ENCODE data around the gene PDE3A. TPM values are rescaled to one million over a fixed set of nuclear protein-coding genes. Genes with fewer than 3 reads are reported as not detected.

Gene PDE3A
- total RNA-seq, 2 experiments from 2014 or later: not detected

DNA sequence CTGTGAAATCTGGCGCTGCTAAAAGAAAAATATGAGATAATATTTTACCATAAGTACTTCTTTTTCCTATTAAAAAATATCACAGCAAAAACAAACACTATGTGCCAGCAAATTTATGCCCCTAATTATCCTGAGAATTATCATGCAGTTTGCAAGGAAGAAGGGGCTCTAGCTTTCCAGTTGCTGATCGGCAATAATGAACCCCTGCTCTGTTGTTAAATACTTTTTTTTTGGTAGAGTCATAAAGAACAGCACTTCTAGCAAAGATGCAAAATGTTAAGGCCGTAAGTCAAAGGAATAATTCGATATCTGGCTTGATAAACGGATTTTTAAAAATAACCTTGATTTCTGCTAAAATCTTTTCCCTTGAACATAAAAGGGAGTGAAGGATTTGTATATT, 108.9 kb downstream of the PDE3A start:
- Mint-ChIP-seq H3K27me3 (no peaks in the 10 kb centered on the region), H3K4me3 (no peak overlapping the region), H3K27ac (no peak overlapping the region), H3K36me3 (ENCODE audit: low read depth) (no peaks in the 10 kb centered on the region), H3K9me3 (no peaks in the 10 kb centered on the region), H3K4me1 (ENCODE audit: low read depth) (no peaks in the 10 kb centered on the region)
- intact Hi-C loops (cut with micrococcal nuclease): loop anchor here (5.0 kb wide), 1 partner anchor 50 kb away; no protein-coding TSS in a partner anchor
- no peak for DNase-seq
- ATAC-seq: no peak
- POLR2A ChIA-PET: no interaction called here
- TF ChIP-seq, protein P1, sequence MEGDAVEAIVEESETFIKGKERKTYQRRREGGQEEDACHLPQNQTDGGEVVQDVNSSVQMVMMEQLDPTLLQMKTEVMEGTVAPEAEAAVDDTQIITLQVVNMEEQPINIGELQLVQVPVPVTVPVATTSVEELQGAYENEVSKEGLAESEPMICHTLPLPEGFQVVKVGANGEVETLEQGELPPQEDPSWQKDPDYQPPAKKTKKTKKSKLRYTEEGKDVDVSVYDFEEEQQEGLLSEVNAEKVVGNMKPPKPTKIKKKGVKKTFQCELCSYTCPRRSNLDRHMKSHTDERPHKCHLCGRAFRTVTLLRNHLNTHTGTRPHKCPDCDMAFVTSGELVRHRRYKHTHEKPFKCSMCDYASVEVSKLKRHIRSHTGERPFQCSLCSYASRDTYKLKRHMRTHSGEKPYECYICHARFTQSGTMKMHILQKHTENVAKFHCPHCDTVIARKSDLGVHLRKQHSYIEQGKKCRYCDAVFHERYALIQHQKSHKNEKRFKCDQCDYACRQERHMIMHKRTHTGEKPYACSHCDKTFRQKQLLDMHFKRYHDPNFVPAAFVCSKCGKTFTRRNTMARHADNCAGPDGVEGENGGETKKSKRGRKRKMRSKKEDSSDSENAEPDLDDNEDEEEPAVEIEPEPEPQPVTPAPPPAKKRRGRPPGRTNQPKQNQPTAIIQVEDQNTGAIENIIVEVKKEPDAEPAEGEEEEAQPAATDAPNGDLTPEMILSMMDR (IDR thresholded peaks at IDR 0.05): no peak
- CTCF ChIA-PET: no interaction called here

DNA sequence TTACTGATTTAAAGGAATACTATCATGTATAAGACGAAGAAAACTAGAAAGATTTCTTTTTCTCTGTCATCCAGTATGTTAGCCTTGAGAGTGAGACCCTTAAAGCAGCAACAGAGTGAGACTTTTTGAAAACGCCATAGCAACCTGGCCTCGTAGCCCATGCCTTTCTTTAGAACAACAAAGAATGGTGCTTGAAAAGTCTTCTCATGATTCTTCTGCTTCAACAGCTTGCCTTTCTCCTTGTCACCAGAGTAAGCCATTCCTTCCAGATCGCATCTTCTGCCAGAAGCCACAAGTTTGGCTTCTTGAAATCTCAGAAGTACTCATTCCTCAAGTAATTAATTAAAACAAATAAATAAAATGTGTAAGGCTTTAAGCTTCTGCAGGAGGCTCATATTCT, 109.3 kb downstream of the PDE3A start:
- ATAC-seq (no peak), DNase-seq (no peak)
- intact Hi-C loops (cut with micrococcal nuclease): loop anchor here (5.0 kb wide), 1 partner anchor 50 kb away; no protein-coding TSS in a partner anchor
- POLR2A ChIA-PET: no interaction called here
- Mint-ChIP-seq H3K36me3 (ENCODE audit: low read depth) (no peaks in the 10 kb centered on the region), H3K9me3 (no peaks in the 10 kb centered on the region), H3K4me3 (no peak overlapping the region), H3K27ac (no peak overlapping the region), H3K4me1 (ENCODE audit: low read depth) (no peaks in the 10 kb centered on the region), H3K27me3 (no peaks in the 10 kb centered on the region)
- TF ChIP-seq, protein P1 (IDR thresholded peaks at IDR 0.05): no peak
- CTCF ChIA-PET: interaction anchor here (0.8 kb wide), 1 partner anchor 14 kb away, joined by 4 read pairs; no protein-coding TSS in a partner anchor

DNA sequence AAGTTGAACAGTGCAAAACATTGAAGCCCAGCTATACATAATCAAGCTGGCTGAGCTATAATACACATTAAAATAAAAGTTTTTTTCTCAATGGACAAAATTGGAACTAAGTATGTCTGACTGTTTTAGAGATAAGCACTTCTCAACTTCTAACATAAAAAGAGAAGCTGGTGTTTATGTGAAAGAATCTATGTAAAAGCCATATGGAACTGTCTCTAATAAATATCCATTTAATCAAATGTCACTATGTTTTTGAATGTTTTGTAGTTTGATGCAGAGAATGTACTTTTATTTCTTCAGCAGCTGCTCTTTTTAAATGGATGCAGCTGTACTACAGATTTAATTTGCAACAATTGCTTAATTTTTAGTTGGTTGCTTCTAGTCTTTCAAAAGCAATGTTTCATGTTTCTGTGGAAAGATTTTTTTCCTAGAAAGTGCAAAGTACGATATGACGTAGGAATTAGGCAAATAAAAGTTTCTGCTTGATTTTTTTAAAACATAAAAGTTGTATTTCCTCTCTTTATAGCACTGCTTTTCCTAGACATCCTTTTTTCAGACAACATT, 114.2 kb downstream of the PDE3A start:
- Mint-ChIP-seq H3K27me3 (peaks cover 1% of the 10 kb centered on the region), H3K36me3 (ENCODE audit: low read depth) (no peaks in the 10 kb centered on the region), H3K9me3 (no peaks in the 10 kb centered on the region), H3K27ac (no peak overlapping the region), H3K4me1 (ENCODE audit: low read depth) (no peaks in the 10 kb centered on the region), H3K4me3 (no peak overlapping the region)
- DNase-seq (no peak), ATAC-seq (no peak)
- ChIA-PET CTCF (no interaction called here), POLR2A (interaction anchor here (0.6 to 0.7 kb wide), 2 partner anchors 65 to 537 kb away, joined by 3 read pairs; no protein-coding TSS in a partner anchor)
- intact Hi-C loops (cut with micrococcal nuclease): no loop called here
- TF ChIP-seq, protein P1 (IDR thresholded peaks at IDR 0.05): no peak

DNA sequence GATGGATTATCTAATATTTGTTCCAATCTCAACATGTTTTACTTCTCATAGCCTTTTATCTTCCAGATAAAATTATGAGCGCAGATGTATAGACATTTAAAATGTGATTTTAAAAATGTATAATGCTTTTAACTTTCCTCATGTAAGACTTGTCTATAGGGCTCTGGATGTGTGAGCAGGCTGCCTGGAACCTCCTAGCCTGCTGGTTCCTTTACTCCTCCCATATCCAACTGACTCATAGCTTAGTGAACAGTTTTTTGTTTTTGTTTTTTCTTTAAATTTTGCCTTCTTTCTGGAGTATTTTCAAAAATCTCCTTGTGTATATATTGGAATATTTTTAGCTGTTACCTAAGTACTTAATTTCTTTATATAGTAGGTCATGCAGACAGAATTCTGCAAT, 115.4 kb downstream of the PDE3A start:
- DNase-seq (no peak), ATAC-seq (no peak)
- POLR2A ChIA-PET: no interaction called here
- CTCF ChIA-PET: no interaction called here
- intact Hi-C loops (cut with micrococcal nuclease): no loop called here
- TF ChIP-seq, protein P1 (IDR thresholded peaks at IDR 0.05): no peak
- no peaks in the 10 kb centered on the region for H3K9me3 Mint-ChIP-seq
- no peak overlapping the region for H3K27ac Mint-ChIP-seq
- H3K36me3 Mint-ChIP-seq (ENCODE audit: low read depth): no peaks in the 10 kb centered on the region
- H3K4me1 Mint-ChIP-seq (ENCODE audit: low read depth): no peaks in the 10 kb centered on the region
- peaks cover 1% of the 10 kb centered on the region for H3K27me3 Mint-ChIP-seq
- no peak overlapping the region for H3K4me3 Mint-ChIP-seq

DNA sequence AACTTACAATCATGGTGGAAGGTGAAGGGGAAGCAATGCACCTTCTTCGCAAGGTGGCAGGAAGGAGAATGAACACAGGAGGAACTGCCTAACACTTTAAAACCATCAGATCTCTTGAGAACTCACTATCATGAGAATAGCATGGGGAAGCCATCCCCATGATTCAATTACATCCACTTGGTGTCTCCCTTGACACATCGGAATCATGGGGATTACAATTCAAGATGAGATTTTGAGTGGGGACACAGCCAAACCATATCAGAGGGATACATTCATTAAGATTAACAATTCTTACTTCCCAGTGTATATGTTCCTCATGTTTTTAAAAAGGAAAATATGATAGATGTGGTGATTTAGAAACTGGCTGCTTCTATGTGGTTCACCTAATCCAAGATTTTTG, 117.9 kb downstream of the PDE3A start:
- no peaks in the 10 kb centered on the region for H3K36me3 Mint-ChIP-seq (ENCODE audit: low read depth)
- no peak overlapping the region for H3K4me3 Mint-ChIP-seq
- no peak overlapping the region for H3K27ac Mint-ChIP-seq
- TF ChIP-seq, protein P1 (IDR thresholded peaks at IDR 0.05): no peak
- no peak for DNase-seq
- ChIA-PET CTCF (no interaction called here), POLR2A (no interaction called here)
- H3K4me1 Mint-ChIP-seq (ENCODE audit: low read depth): no peaks in the 10 kb centered on the region
- ATAC-seq: no peak
- intact Hi-C loops (cut with micrococcal nuclease): no loop called here
- no peaks in the 10 kb centered on the region for H3K9me3 Mint-ChIP-seq
- H3K27me3 Mint-ChIP-seq: peaks cover 1% of the 10 kb centered on the region
